CD4-positive, alpha-beta T cell (primary cell): Measurements from ENCODE around the gene CRYBA2. TPM values are rescaled to one million over a fixed set of nuclear protein-coding genes. Genes with fewer than 3 reads are reported as not detected.

Experiments used
- ATAC-seq: fragments of 200-7000 bp; cut with Tn5 transposase; one replicate; pipeline ENCODE4 v1.10.0; 2022; ENCODE audit warnings: mild to moderate bottlenecking; ENCODE audit not compliant: poor library complexity
- CTCF ChIA-PET: fragments of 350-600 bp; sonication (Branson Sonifier 250); formaldehyde crosslinking; loops from one replicate; lab custom pipeline; 2021; ENCODE audit warnings: antibody characterized with exemption, inconsistent platforms; lab: Charles Lee
- POLR2A ChIA-PET: fragments of 350-600 bp; sonication (Branson Sonifier 250); formaldehyde crosslinking; loops from one replicate; lab custom pipeline; 2021; ENCODE audit warnings: antibody characterized with exemption, inconsistent platforms; lab: Charles Lee
- DNase-seq, 14 experiments: peaks; one replicate each; pipeline ENCODE4 v3.0.0-alpha.2; 2013 to 2020; ENCODE audit warnings: mixed read lengths in 2 of 14
- H3K27ac ChIP-seq, 2 donors: one replicate each; pipeline versions ENCODE4 v1.5.1 to v1.7.0; 2013; ENCODE audit warnings: low read length in 2 of 2, low read depth in 1 of 2, mild to moderate bottlenecking in 1 of 2
- H3K27me3 ChIP-seq, 2 experiments: 1 replicate in 1 of 2; 2 replicates in 1 of 2; pipeline versions ENCODE4 v1.6.1 to v1.7.0; 2013; ENCODE audit warnings: low read length in 2 of 2, control low read depth in 1 of 2, mild to moderate bottlenecking in 1 of 2, moderate library complexity in 1 of 2; ENCODE audit not compliant: insufficient read depth in 2 of 2, control insufficient read depth in 1 of 2
- H3K36me3 ChIP-seq: one replicate; pipeline ENCODE4 v1.6.1; 2013; ENCODE audit warnings: low read length, control low read depth; ENCODE audit not compliant: insufficient read depth
- H3K4me1 ChIP-seq: one replicate; pipeline ENCODE4 v1.6.1; 2013; ENCODE audit warnings: low read length, control low read depth; ENCODE audit not compliant: insufficient read depth
- H3K4me3 ChIP-seq: one replicate; pipeline ENCODE4 v1.5.1; 2013; ENCODE audit warnings: mild to moderate bottlenecking, low read length, moderate library complexity
- H3K9me3 ChIP-seq, 2 experiments: 1 replicate in 1 of 2; 2 replicates in 1 of 2; pipeline versions ENCODE4 v1.6.1 to v1.7.0; 2013; ENCODE audit warnings: low read length in 2 of 2, mild to moderate bottlenecking in 2 of 2, control low read depth in 1 of 2, moderate library complexity in 1 of 2; ENCODE audit not compliant: control insufficient read depth in 1 of 2, insufficient read depth in 1 of 2
- H3K27ac Mint-ChIP-seq: one replicate; pipeline ENCODE4 v1.8.0; 2020; ENCODE audit warnings: mixed read lengths
- H3K27me3 Mint-ChIP-seq: one replicate; pipeline ENCODE4 v1.8.0; 2021; ENCODE audit warnings: mixed read lengths
- H3K36me3 Mint-ChIP-seq: one replicate; pipeline ENCODE4 v1.8.0; 2021; ENCODE audit warnings: low read depth, mixed read lengths
- H3K4me1 Mint-ChIP-seq: one replicate; pipeline ENCODE4 v1.8.0; 2021; ENCODE audit warnings: low read depth, mixed read lengths
- H3K4me3 Mint-ChIP-seq: one replicate; pipeline ENCODE4 v1.8.0; 2020; ENCODE audit warnings: mild to moderate bottlenecking, mixed read lengths
- H3K9me3 Mint-ChIP-seq: one replicate; pipeline ENCODE4 v1.8.0; 2020; ENCODE audit warnings: mixed read lengths
- CTCF ChIP-seq: fragments of 200-600 bp; IDR thresholded peaks from one replicate; pipeline ENCODE4 v1.8.0; 2022; ENCODE audit warnings: antibody characterized with exemption, mild to moderate bottlenecking
- intact Hi-C, 2 experiments: fragments of 100-400 bp; cut with DNase I in 1 of 2; cut with micrococcal nuclease in 1 of 2; formaldehyde crosslinking; loops; one replicate each; pipeline versions ENCODE4 v1.15.1 to v1.9.0; 2023 to 2025; cut with DNase I, micrococcal nuclease
- total RNA-seq, 174 experiments: library from RNA in 2 of 174; stranded (reverse) in 2 of 174; gene quantifications; one replicate each; pipeline ENCODE4 v1.2.3 and lab custom pipeline; 2021 to 2026

CRYBA2 gene
- total RNA-seq, 2 experiments from 2014 or later, result not detected

- Histone ChIP-seq H3K36me3 (no peaks in the 10 kb centered on the region), H3K27ac (no peak overlapping the region), H3K27me3 (peaks cover 3 to 19% of the 10 kb centered on the region in 2 experiments), H3K4me3 (no peak overlapping the region), H3K4me1 (no peaks in the 10 kb centered on the region), H3K9me3 (no peaks in the 10 kb centered on the region)
- ChIA-PET POLR2A (interaction anchor here (0.5 to 1.0 kb wide), 2 partner anchors 34 to 126 kb away, joined by 3 read pairs; no protein-coding TSS in a partner anchor), CTCF (interaction anchor here (0.6 to 3.5 kb wide), 19 partner anchors 13 to 266 kb away, joined by 3 to 19 read pairs (median 3); partner anchors contain the start of genes ABCB6 and CFAP65)
- no peak overlapping the region for H3K27ac Mint-ChIP-seq
- no peaks in the 10 kb centered on the region for H3K36me3 Mint-ChIP-seq
- DNase-seq, result no peak
- no peak for ATAC-seq
- H3K4me1 Mint-ChIP-seq, result no peaks in the 10 kb centered on the region
- no peaks in the 10 kb centered on the region for H3K9me3 Mint-ChIP-seq
- intact Hi-C loops, result loop anchor here (1.0 kb wide), 4 partner anchors 90 to 176 kb away; no protein-coding TSS in a partner anchor
- H3K27me3 Mint-ChIP-seq, result peaks cover 37% of the 10 kb centered on the region
- no peak overlapping the region for H3K4me3 Mint-ChIP-seq
- no peak for TF ChIP-seq CTCF
These were observed 36.0 kb upstream of the CRYBA2 start for GRCh38 chr2:219028996-219029828.

- ChIA-PET POLR2A (no interaction called here), CTCF (interaction anchor here (3.5 kb wide), 1 partner anchor 127 kb away, joined by 19 read pairs; no protein-coding TSS in a partner anchor)
- DNase-seq (no peak), ATAC-seq (no peak)
- no peaks in the 10 kb centered on the region for H3K4me1 ChIP-seq
- intact Hi-C loops, result no loop called here
- Mint-ChIP-seq H3K36me3 (no peaks in the 10 kb centered on the region), H3K4me3 (no peak overlapping the region), H3K9me3 (no peaks in the 10 kb centered on the region), H3K4me1 (no peaks in the 10 kb centered on the region), H3K27ac (no peak overlapping the region), H3K27me3 (peaks cover 30% of the 10 kb centered on the region)
- H3K36me3 ChIP-seq, result no peaks in the 10 kb centered on the region
- H3K27me3 ChIP-seq, result peaks cover 3 to 18% of the 10 kb centered on the region in 2 experiments
- no peak for TF ChIP-seq CTCF
- no peaks in the 10 kb centered on the region for H3K9me3 ChIP-seq
- H3K4me3 ChIP-seq, result no peak overlapping the region
- no peak overlapping the region for H3K27ac ChIP-seq
These were observed 34.9 kb upstream of the CRYBA2 start for GRCh38 chr2:219028141-219028540.

GRCh38 chr2:219027511-219028055, 34.4 kb upstream of the CRYBA2 start:
- Histone ChIP-seq H3K27me3 (peaks cover 3 to 12% of the 10 kb centered on the region in 2 experiments), H3K36me3 (no peaks in the 10 kb centered on the region), H3K4me1 (no peaks in the 10 kb centered on the region), H3K9me3 (no peaks in the 10 kb centered on the region), H3K27ac (no peak overlapping the region), H3K4me3 (no peak overlapping the region)
- TF ChIP-seq CTCF, result no peak
- H3K27ac Mint-ChIP-seq, result no peak overlapping the region
- intact Hi-C loops, result no loop called here
- H3K4me3 Mint-ChIP-seq, result no peak overlapping the region
- no peaks in the 10 kb centered on the region for H3K36me3 Mint-ChIP-seq
- DNase-seq (no peak), ATAC-seq (no peak)
- ChIA-PET POLR2A (no interaction called here), CTCF (interaction anchor here (3.5 kb wide), 1 partner anchor 128 kb away, joined by 19 read pairs; no protein-coding TSS in a partner anchor)
- H3K27me3 Mint-ChIP-seq, result peaks cover 28% of the 10 kb centered on the region
- no peaks in the 10 kb centered on the region for H3K4me1 Mint-ChIP-seq
- H3K9me3 Mint-ChIP-seq, result no peaks in the 10 kb centered on the region
